ENCODE results near the gene RPS27A. TPM values are rescaled to one million over a fixed set of nuclear protein-coding genes. Genes with fewer than 3 reads are reported as not detected.

RPS27A gene
- total and polyA plus RNA-seq, 9 of the 15 experiments (the other 6 are each of a cell fraction or from before 2014, with no cell fraction given): 1,383 to 3,282 (median 2,242) TPM

DNA sequence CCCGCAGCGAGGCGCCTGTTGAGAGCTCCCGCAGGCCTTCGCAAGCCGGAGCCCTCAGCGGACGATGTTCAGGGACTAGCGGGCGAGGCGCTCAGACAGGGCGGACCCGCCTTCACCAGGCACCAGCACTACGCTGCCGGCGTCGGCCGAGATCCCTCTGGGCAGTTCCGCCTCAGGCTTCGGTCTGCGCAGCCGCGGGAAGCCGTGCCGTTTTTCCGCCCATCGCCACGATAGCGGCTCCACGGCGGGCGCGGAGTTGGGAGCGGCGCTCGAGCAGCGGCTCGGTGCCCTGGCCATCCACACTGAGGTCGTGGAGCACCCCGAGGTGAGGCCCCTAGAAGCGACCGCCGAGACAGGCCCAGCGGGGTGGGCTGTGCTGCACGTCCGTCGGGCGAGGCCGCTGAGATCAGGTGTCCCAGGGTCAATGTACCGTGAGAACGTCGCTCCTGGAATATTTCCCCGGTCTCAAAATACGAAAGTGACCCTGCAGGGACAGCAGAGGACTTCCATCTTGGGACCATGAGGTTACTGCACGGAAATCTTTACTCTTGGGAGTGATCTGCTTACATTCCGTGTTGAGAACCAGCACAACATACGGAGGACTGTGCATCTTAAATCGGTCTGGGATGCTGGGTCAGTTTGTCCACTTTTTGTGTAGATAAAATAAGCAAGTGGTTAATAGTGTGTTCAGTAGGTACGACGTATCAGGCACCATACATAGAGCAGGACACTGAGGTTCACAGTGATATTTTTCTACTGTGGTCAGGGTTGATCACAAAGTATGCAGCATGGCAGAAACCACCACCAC, 49.8 kb downstream of the RPS27A start (continued):
- TF ChIP-seq, protein P1, sequence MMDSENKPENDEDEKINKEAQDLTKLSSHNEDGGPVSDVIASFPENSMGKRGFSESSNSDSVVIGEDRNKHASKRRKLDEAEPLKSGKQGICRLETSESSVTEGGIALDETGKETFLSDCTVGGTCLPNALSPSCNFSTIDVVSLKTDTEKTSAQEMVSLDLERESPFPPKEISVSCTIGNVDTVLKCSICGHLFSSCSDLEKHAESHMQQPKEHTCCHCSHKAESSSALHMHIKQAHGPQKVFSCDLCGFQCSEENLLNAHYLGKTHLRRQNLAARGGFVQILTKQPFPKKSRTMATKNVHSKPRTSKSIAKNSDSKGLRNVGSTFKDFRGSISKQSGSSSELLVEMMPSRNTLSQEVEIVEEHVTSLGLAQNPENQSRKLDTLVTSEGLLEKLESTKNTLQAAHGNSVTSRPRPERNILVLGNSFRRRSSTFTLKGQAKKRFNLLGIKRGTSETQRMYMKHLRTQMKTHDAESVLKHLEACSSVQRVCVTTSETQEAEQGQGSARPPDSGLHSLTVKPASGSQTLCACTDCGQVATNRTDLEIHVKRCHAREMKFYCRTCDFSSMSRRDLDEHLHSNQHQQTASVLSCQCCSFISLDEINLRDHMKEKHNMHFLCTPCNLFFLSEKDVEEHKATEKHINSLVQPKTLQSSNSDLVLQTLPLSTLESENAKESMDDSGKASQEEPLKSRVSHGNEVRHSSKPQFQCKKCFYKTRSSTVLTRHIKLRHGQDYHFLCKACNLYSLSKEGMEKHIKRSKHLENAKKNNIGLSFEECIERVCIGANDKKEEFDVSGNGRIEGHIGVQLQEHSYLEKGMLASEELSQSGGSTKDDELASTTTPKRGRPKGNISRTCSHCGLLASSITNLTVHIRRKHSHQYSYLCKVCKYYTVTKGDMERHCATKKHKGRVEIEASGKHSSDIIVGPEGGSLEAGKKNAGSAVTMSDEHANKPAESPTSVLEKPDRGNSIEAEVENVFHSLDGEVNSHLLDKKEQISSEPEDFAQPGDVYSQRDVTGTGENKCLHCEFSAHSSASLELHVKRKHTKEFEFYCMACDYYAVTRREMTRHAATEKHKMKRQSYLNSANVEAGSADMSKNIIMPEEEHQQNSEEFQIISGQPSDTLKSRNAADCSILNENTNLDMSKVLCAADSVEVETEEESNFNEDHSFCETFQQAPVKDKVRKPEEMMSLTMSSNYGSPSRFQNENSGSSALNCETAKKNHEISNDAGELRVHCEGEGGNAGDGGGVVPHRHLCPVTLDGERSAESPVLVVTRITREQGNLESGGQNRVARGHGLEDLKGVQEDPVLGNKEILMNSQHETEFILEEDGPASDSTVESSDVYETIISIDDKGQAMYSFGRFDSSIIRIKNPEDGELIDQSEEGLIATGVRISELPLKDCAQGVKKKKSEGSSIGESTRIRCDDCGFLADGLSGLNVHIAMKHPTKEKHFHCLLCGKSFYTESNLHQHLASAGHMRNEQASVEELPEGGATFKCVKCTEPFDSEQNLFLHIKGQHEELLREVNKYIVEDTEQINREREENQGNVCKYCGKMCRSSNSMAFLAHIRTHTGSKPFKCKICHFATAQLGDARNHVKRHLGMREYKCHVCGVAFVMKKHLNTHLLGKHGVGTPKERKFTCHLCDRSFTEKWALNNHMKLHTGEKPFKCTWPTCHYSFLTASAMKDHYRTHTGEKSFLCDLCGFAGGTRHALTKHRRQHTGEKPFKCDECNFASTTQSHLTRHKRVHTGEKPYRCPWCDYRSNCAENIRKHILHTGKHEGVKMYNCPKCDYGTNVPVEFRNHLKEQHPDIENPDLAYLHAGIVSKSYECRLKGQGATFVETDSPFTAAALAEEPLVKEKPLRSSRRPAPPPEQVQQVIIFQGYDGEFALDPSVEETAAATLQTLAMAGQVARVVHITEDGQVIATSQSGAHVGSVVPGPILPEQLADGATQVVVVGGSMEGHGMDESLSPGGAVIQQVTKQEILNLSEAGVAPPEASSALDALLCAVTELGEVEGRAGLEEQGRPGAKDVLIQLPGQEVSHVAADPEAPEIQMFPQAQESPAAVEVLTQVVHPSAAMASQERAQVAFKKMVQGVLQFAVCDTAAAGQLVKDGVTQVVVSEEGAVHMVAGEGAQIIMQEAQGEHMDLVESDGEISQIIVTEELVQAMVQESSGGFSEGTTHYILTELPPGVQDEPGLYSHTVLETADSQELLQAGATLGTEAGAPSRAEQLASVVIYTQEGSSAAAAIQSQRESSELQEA (IDR thresholded peaks at IDR 0.05; ENCODE audit: low read depth): no peak
- TF ChIP-seq ZNF586 (CRISPR knock-in tag; conservative IDR thresholded peaks at IDR 0.05) (no peak), HOXB6 (CRISPR knock-in tag; IDR thresholded peaks at IDR 0.05; ENCODE audit: borderline replicate concordance) (no peak), PPARD (CRISPR knock-in tag; IDR thresholded peaks at IDR 0.05) (no peak), ZNF707 (CRISPR knock-in tag; conservative IDR thresholded peaks at IDR 0.05) (no peak), SPI1 (IDR thresholded peaks at IDR 0.05; ENCODE audit: borderline replicate concordance, low read depth, low read length) (peak; percentile 62; the same call in 1 of the 2 replicates), ZNF347 (CRISPR knock-in tag; IDR thresholded peaks at IDR 0.05; ENCODE audit: low read depth) (no peak), KLF1 (tag; IDR thresholded peaks at IDR 0.05) (peak; percentile 70; the same call in 1 of the 2 replicates), ZNF398 (CRISPR knock-in tag; IDR thresholded peaks at IDR 0.05) (no peak), SLC30A9 (CRISPR knock-in tag; IDR thresholded peaks at IDR 0.05) (no peak), ZNF239 (CRISPR knock-in tag; IDR thresholded peaks at IDR 0.05) (no peak), CXXC5 (CRISPR knock-in tag; IDR thresholded peaks at IDR 0.05) (peak; percentile 94), FOXJ3 (CRISPR knock-in tag; IDR thresholded peaks at IDR 0.05) (no peak), BACH1 (tag; IDR thresholded peaks at IDR 0.05) (no peak), TBP (optimal IDR thresholded peaks at IDR 0.05; ENCODE audit: low read depth, low read length) (peak; percentile 80), ZNF274 (IDR thresholded peaks at IDR 0.05; ENCODE audit: borderline replicate concordance, low read depth, low read length) (no peak), RB1 (IDR thresholded peaks at IDR 0.05; ENCODE audit: low read depth) (peak; percentile 67), FOSL1 (tag; conservative IDR thresholded peaks at IDR 0.05) (0 out of 2 replicates have a peak, but pooled peaks have one; percentile 33), LARP7 (IDR thresholded peaks at IDR 0.05) (no peak), ZNF324 (CRISPR knock-in tag; IDR thresholded peaks at IDR 0.05) (0 out of 2 replicates have a peak, but pooled peaks have one; percentile 46)
